Cardiac muscle cell (in vitro differentiated cells and primary cell): Measurements from ENCODE around the gene SH2D3C. TPM values are rescaled to one million over a fixed set of nuclear protein-coding genes. Genes with fewer than 3 reads are reported as not detected.
A peak's percentile ranks its signal among the peaks of the same experiment; 100 is the strongest.

Experiments
- DNase-seq, 2 donors: peaks; one replicate each; pipeline versions ENCODE4 v3.0.0 to v3.0.0-alpha.2; 2010 to 2017; ENCODE audit warnings: low read depth in 1 of 2, low spot score in 1 of 2
- H3K27ac ChIP-seq: fragments of 200-600 bp; sonication (generic); 2 replicates; pipeline ENCODE4 v1.5.1; 2016
- H3K27me3 ChIP-seq: fragments of 200-600 bp; sonication (generic); 2 replicates; pipeline ENCODE4 v1.6.0; 2016; ENCODE audit warnings: control low read depth
- H3K36me3 ChIP-seq: fragments of 200-600 bp; sonication (generic); 2 replicates; pipeline ENCODE4 v1.5.1; 2016; ENCODE audit warnings: control low read depth
- H3K4me1 ChIP-seq: fragments of 200-600 bp; sonication (generic); 2 replicates; pipeline ENCODE4 v1.8.1; 2017; ENCODE audit warnings: low read depth, mild to moderate bottlenecking, mixed run types
- H3K4me3 ChIP-seq: fragments of 200-600 bp; sonication (generic); 2 replicates; pipeline ENCODE4 v1.5.1; 2016; ENCODE audit warnings: mild to moderate bottlenecking
- H3K9me3 ChIP-seq: fragments of 200-600 bp; sonication (generic); 2 replicates; pipeline ENCODE4 v1.5.1; 2017; ENCODE audit warnings: low read depth, mild to moderate bottlenecking, control low read depth
- polyA plus RNA-seq: library from polyadenylated mRNA; unstranded; fragments of >200 nt; fragmentation: Nextera tagmentation; extraction: Ambion mirVana; gene quantifications from 2 replicates; pipeline ENCODE4 v1.2.1, GENCODE V29; 2016
- total RNA-seq: library from RNA; depleted of rRNA; stranded (reverse); fragments of >200 nt; gene quantifications from 2 replicates; pipeline ENCODE4 v1.2.3, GENCODE V29; 2016
- TF ChIP-seq, protein P1 (sequence below): IDR thresholded peaks from 2 replicates; pipeline ENCODE4 v1.5.1; 2012; ENCODE audit warnings: low read depth, mild to moderate bottlenecking, low read length

The SH2D3C gene
- total and polyA plus RNA-seq, 2 experiments from 2014 or later, result 3.7 to 9.9 TPM

DNA sequence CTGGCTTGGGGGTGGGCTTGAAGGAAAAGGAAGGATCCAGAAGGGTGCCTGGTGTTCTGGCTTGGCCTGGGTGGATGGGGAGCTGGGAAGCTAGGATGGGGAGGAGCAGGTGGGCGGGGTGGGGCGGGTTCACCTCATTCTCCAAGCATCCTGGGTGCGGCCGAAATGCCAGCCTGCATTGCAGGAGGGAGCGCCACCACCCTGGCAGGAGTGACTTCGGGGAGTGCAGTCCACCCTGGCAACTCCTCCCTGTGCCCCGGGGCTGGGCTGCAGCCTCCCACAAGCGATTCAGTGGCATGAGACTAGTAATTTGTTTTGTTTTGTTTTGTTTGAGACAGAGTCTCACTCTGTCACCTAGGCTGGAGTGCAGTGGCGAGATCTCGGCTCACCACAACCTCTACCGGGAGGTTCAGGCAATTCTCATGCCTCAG is 57.1 kb downstream of the SH2D3C start:
- Histone ChIP-seq H3K4me1 (peaks cover 5% of the 10 kb centered on the region), H3K4me3 (no peak overlapping the region), H3K36me3 (no peaks in the 10 kb centered on the region), H3K27ac (no peak overlapping the region), H3K27me3 (no peaks in the 10 kb centered on the region), H3K9me3 (no peaks in the 10 kb centered on the region)
- TF ChIP-seq, protein P1, sequence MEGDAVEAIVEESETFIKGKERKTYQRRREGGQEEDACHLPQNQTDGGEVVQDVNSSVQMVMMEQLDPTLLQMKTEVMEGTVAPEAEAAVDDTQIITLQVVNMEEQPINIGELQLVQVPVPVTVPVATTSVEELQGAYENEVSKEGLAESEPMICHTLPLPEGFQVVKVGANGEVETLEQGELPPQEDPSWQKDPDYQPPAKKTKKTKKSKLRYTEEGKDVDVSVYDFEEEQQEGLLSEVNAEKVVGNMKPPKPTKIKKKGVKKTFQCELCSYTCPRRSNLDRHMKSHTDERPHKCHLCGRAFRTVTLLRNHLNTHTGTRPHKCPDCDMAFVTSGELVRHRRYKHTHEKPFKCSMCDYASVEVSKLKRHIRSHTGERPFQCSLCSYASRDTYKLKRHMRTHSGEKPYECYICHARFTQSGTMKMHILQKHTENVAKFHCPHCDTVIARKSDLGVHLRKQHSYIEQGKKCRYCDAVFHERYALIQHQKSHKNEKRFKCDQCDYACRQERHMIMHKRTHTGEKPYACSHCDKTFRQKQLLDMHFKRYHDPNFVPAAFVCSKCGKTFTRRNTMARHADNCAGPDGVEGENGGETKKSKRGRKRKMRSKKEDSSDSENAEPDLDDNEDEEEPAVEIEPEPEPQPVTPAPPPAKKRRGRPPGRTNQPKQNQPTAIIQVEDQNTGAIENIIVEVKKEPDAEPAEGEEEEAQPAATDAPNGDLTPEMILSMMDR, result no peak
- DNase-seq, result no peak

GRCh38 chr9:127720865-127721227 is 57.6 kb downstream of the SH2D3C start:
- Histone ChIP-seq H3K4me3 (no peak overlapping the region), H3K36me3 (no peaks in the 10 kb centered on the region), H3K27me3 (no peaks in the 10 kb centered on the region), H3K9me3 (no peaks in the 10 kb centered on the region), H3K4me1 (peaks cover 9% of the 10 kb centered on the region), H3K27ac (no peak overlapping the region)
- TF ChIP-seq, protein P1, result no peak
- no peak for DNase-seq

- H3K27me3 ChIP-seq, result no peaks in the 10 kb centered on the region
These were observed 58.2 kb downstream of the SH2D3C start for GRCh38 chr9:127720031-127720864.

GRCh38 chr9:127717766-127718165 is 60.7 kb downstream of the SH2D3C start:
- Histone ChIP-seq H3K4me3 (no peak overlapping the region), H3K27me3 (no peaks in the 10 kb centered on the region), H3K9me3 (no peaks in the 10 kb centered on the region), H3K27ac (no peak overlapping the region), H3K36me3 (no peaks in the 10 kb centered on the region), H3K4me1 (peaks cover 4% of the 10 kb centered on the region)
- TF ChIP-seq, protein P1, result no peak
- DNase-seq, result no peak

More at GRCh38 chr9:127720031-127720864, 58.2 kb downstream of the SH2D3C start:
- TF ChIP-seq, protein P1, result no peak
- no peaks in the 10 kb centered on the region for H3K36me3 ChIP-seq
- H3K4me3 ChIP-seq, result no peak overlapping the region
- H3K4me1 ChIP-seq, result peaks cover 9% of the 10 kb centered on the region
- H3K9me3 ChIP-seq, result no peaks in the 10 kb centered on the region
- no peak overlapping the region for H3K27ac ChIP-seq
- DNase-seq, result no peak

DNA sequence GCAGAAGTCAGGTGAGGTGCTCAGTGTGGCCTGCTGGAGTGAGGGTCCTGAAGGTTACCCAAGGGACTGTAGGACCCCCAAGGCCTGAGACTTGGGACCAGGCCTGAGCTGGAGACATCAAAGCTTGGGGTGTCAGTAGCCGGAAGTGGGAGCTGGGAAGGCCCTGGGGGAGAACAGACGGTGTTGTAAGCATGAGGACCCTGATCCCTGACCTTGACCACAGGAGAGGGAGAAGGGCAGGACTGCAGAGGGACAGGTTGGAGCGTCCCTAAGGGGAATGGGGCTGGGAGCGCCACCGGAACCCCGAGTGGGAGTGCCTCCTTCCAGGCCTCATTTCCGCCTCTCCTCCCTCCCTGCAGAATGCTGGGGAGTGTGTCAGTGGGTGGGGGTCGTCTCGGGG is 62.1 kb downstream of the SH2D3C start:
- Histone ChIP-seq H3K4me1 (peaks cover 5% of the 10 kb centered on the region), H3K27me3 (no peaks in the 10 kb centered on the region), H3K27ac (no peak overlapping the region), H3K9me3 (no peaks in the 10 kb centered on the region), H3K36me3 (no peaks in the 10 kb centered on the region), H3K4me3 (peak overlapping the region; percentile 79)
- TF ChIP-seq, protein P1, result no peak
- DNase-seq, result no peak
